Keratinocyte (primary cell): ENCODE data around the gene PLXND1. TPM values are rescaled to one million over a fixed set of nuclear protein-coding genes. Genes with fewer than 3 reads are reported as not detected.

ENCODE experiments used
- DNase-seq: peaks from one replicate; pipeline ENCODE4 v3.0.0-alpha.2; 2011; ENCODE audit warnings: low read depth, missing footprints, low spot score
- FAIRE-seq: peaks from 2 replicates; lab custom pipeline; 2011; peaks lifted over from hg19 to GRCh38; lab: Jason Lieb, UNC
- H2AFZ ChIP-seq: 2 replicates; pipeline ENCODE4 v1.6.0; 2012; ENCODE audit warnings: low read length, control low read depth, inconsistent platforms; ENCODE audit not compliant: control insufficient read depth
- H3K27ac ChIP-seq: 2 replicates; pipeline ENCODE4 v1.5.1; 2011; ENCODE audit warnings: low read length; ENCODE audit not compliant: control insufficient read depth, insufficient read depth
- H3K27me3 ChIP-seq: 3 replicates; pipeline ENCODE4 v1.6.0; 2011; ENCODE audit warnings: low read length; ENCODE audit not compliant: control insufficient read depth, insufficient read depth; ENCODE audit errors: extremely low read depth
- H3K36me3 ChIP-seq, 2 experiments: 2 replicates in 1 of 2; 3 replicates in 1 of 2; pipeline ENCODE4 v1.5.1; 2011; ENCODE audit warnings: low read length in 2 of 2, mild to moderate bottlenecking in 1 of 2; ENCODE audit not compliant: control insufficient read depth in 2 of 2, insufficient read depth in 2 of 2; ENCODE audit errors: extremely low read depth in 1 of 2
- H3K4me1 ChIP-seq: 3 replicates; pipeline ENCODE4 v1.5.1; 2011; ENCODE audit warnings: low read length; ENCODE audit not compliant: control insufficient read depth, insufficient read depth; ENCODE audit errors: extremely low read depth
- H3K4me2 ChIP-seq: 3 replicates; pipeline ENCODE4 v1.6.0; 2011; ENCODE audit warnings: low read depth, low read length; ENCODE audit not compliant: control insufficient read depth, insufficient read depth; ENCODE audit errors: extremely low read depth
- H3K4me3 ChIP-seq, 3 experiments: fragments of 200-600 bp in 1 of 3; sonication (generic) in 1 of 3; 2 replicates in 2 of 3; 3 replicates in 1 of 3; pipeline ENCODE4 v1.5.1; 2011 to 2016; ENCODE audit warnings: low read length in 3 of 3, mild to moderate bottlenecking in 3 of 3, control low read depth in 2 of 3, inconsistent platforms in 1 of 3, low read depth in 1 of 3, mixed read lengths in 1 of 3, mixed run types in 1 of 3, moderate library complexity in 1 of 3; ENCODE audit not compliant: control insufficient read depth in 2 of 3, insufficient read depth in 2 of 3; ENCODE audit errors: extremely low read depth in 1 of 3
- H3K79me2 ChIP-seq: 2 replicates; pipeline ENCODE4 v1.6.0; 2012; ENCODE audit warnings: low read length; ENCODE audit not compliant: control insufficient read depth, insufficient read depth
- H3K9ac ChIP-seq: 3 replicates; pipeline ENCODE4 v1.6.0; 2011; ENCODE audit warnings: low read length; ENCODE audit not compliant: control insufficient read depth, insufficient read depth; ENCODE audit errors: extremely low read depth
- H3K9me1 ChIP-seq: 3 replicates; pipeline ENCODE4 v1.6.0; 2011; ENCODE audit warnings: low read length; ENCODE audit not compliant: control insufficient read depth, insufficient read depth; ENCODE audit errors: extremely low read depth
- H3K9me3 ChIP-seq: 2 replicates; pipeline ENCODE4 v1.5.1; 2012; ENCODE audit warnings: low read depth, low read length; ENCODE audit not compliant: control insufficient read depth
- H4K20me1 ChIP-seq: 3 replicates; pipeline ENCODE4 v1.6.0; 2011; ENCODE audit warnings: low read length; ENCODE audit not compliant: control insufficient read depth, insufficient read depth; ENCODE audit errors: extremely low read depth
- EZH2 ChIP-seq: IDR thresholded peaks from one replicate; pipeline ENCODE4 v1.6.1; 2012; ENCODE audit warnings: inconsistent platforms, mild to moderate bottlenecking, low read length, moderate library complexity
- dilution Hi-C: fragments of 300-500 bp; cut with MboI; formaldehyde crosslinking; loops from one replicate; pipeline ENCODE4 v1.7.0; 2020; ENCODE audit warnings: low sequenced_read_pairs; ENCODE audit not compliant: extremely low pct_ligation_motif_present
- polyA plus RNA-seq, 5 experiments: library from polyadenylated mRNA; depleted of rRNA in 3 of 5; stranded (reverse) in 3 of 5; stranded (forward) in 1 of 5; unstranded in 1 of 5; fragments of >200 nt; gene quantifications; 1 replicate in 1 of 5; 2 replicates in 3 of 5; 3 replicates in 1 of 5; pipeline versions ENCODE4 v1.2.1 to v1.2.3, GENCODE V29; 2011 to 2012; ENCODE audit warnings: missing spikeins in 2 of 5, low read depth in 1 of 5, low replicate concordance in 1 of 5
- TF ChIP-seq, protein P1 (sequence below), 3 experiments: IDR thresholded peaks in 1 of 3; conservative IDR thresholded peaks in 1 of 3; optimal IDR thresholded peaks in 1 of 3; 2 replicates in 2 of 3; 3 replicates in 1 of 3; pipeline versions ENCODE3 to v1.5.1; 2011; ENCODE audit warnings: low read length in 3 of 3, mild to moderate bottlenecking in 3 of 3, moderate library complexity in 2 of 3, control low read depth in 1 of 3, inconsistent platforms in 1 of 3; ENCODE audit not compliant: insufficient read depth in 2 of 3; ENCODE audit errors: extremely low read depth in 1 of 3

The PLXND1 gene
- polyA plus RNA-seq, 1 donor (not counting 4 experiments of a cell fraction or from before 2014, with no cell fraction given), result 0.09 TPM

DNA sequence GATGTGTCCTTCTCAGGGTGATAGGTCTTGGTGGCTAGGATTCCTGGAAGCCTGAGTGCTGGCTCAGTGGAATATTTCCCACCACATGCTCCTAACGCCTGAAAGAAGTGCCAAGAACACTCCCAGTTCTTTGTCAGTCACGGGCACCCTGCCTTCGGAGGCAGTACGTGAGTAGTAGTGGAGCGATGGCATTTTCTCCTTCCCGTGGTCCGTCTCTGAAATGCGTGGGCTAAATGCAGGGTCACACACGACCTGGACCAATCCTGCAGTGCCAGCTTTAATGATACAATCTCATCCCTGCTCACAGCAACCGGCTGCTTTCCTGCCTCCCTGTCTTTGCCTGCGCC lies 49.0 kb downstream of the PLXND1 start:
- H3K9me1 ChIP-seq, result no peaks in the 10 kb centered on the region
- no peak overlapping the region for H3K27ac ChIP-seq
- dilution Hi-C loops, result no loop called here
- DNase-seq (no peak), FAIRE-seq (no peak)
- no peaks in the 10 kb centered on the region for H4K20me1 ChIP-seq
- no peak overlapping the region for H3K9ac ChIP-seq
- H3K4me1 ChIP-seq, result no peaks in the 10 kb centered on the region
- no peak overlapping the region for H3K4me3 ChIP-seq
- TF ChIP-seq, protein P1, sequence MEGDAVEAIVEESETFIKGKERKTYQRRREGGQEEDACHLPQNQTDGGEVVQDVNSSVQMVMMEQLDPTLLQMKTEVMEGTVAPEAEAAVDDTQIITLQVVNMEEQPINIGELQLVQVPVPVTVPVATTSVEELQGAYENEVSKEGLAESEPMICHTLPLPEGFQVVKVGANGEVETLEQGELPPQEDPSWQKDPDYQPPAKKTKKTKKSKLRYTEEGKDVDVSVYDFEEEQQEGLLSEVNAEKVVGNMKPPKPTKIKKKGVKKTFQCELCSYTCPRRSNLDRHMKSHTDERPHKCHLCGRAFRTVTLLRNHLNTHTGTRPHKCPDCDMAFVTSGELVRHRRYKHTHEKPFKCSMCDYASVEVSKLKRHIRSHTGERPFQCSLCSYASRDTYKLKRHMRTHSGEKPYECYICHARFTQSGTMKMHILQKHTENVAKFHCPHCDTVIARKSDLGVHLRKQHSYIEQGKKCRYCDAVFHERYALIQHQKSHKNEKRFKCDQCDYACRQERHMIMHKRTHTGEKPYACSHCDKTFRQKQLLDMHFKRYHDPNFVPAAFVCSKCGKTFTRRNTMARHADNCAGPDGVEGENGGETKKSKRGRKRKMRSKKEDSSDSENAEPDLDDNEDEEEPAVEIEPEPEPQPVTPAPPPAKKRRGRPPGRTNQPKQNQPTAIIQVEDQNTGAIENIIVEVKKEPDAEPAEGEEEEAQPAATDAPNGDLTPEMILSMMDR (optimal IDR thresholded peaks at IDR 0.05 in 1 of 3, IDR thresholded peaks at IDR 0.05 in 1 of 3, conservative IDR thresholded peaks at IDR 0.05 in 1 of 3; ENCODE audit: extremely low read depth in 1 of 3, insufficient read depth in 2 of 3, low read length in 3 of 3), result no peak
- TF ChIP-seq EZH2, result no peak
- H3K36me3 ChIP-seq, result no peaks in the 10 kb centered on the region
- peaks cover 3% of the 10 kb centered on the region for H3K27me3 ChIP-seq
- no peaks in the 10 kb centered on the region for H3K79me2 ChIP-seq
- H3K9me3 ChIP-seq, result no peaks in the 10 kb centered on the region
- no peak overlapping the region for H2AFZ ChIP-seq
- H3K4me2 ChIP-seq, result no peak overlapping the region

DNA sequence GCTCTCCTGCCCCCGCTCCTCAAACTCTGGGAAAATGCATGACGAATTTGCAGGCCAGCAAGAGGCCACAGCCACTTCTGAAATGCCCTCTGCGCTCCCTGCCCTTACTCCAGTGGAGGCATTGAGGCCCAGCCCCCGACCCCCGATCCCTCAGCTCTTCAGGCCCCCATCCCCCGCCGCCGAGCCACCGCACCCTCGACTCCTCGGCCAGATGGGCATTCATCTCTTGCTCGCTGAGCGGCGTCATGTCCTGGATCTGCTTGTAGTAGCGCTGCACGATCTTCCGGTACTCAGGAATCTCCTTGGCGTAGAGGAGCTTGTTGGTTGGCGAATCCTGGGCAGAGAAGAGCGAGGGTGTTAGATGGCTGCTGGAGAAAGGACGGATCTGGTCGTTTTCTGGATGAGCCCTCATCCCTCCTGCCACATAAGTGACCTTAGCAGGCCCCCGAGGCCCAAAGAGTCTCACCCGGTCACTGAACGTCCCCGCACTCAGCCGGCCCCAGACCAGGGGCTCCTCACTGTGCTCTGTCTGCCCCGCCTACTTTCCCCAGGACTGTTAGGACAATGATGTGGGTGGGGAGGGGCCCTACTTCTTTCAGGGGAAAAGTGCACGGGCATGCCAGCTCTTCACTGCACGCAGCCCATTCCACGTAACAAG lies 49.5 kb downstream of the PLXND1 start:
- Histone ChIP-seq H3K27me3 (peaks cover 3% of the 10 kb centered on the region), H3K9me1 (no peaks in the 10 kb centered on the region), H3K9ac (no peak overlapping the region), H3K36me3 (no peaks in the 10 kb centered on the region), H3K79me2 (no peaks in the 10 kb centered on the region), H3K4me3 (no peak overlapping the region), H3K4me2 (no peak overlapping the region), H3K9me3 (no peaks in the 10 kb centered on the region), H3K4me1 (no peaks in the 10 kb centered on the region), H3K27ac (no peak overlapping the region), H4K20me1 (no peaks in the 10 kb centered on the region), H2AFZ (no peak overlapping the region)
- dilution Hi-C loops, result no loop called here
- FAIRE-seq, result no peak
- TF ChIP-seq, protein P1 (optimal IDR thresholded peaks at IDR 0.05 in 1 of 3, IDR thresholded peaks at IDR 0.05 in 1 of 3, conservative IDR thresholded peaks at IDR 0.05 in 1 of 3; ENCODE audit: extremely low read depth in 1 of 3, insufficient read depth in 2 of 3, low read length in 3 of 3), result no peak
- no peak for TF ChIP-seq EZH2
- no peak for DNase-seq
